Measurements from ENCODE around the gene RGS2.

DNA sequence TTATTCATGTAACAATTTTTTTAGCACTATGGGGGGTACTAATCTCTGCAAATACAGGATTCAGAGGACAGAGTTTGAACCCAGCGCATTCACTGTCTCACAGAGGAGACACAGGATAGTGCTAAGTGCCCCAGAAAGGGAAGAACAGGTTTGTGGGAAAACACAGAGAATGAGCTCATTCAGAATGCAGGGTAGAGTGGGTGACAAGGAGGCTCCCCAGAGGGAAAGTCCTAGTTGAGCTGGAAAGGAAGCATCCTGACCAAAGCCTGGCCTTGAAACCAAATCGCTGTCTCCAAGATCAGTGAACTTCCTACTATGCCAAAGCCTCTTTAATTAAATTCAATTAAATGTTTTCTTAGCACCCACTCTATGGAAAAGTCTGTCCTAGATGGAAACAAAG lies 19.0 kb upstream of the RGS2 start:
- TF ChIP-seq RFX5 (IDR thresholded peaks at IDR 0.05; ENCODE audit: low read depth, low read length) (no peak), MXI1 (IDR thresholded peaks at IDR 0.05; ENCODE audit: borderline replicate concordance, low read depth, low read length) (no peak), POLR2A (IDR thresholded peaks at IDR 0.05; ENCODE audit: low read depth, low read length) (no peak)
- TF ChIP-seq, protein P1, sequence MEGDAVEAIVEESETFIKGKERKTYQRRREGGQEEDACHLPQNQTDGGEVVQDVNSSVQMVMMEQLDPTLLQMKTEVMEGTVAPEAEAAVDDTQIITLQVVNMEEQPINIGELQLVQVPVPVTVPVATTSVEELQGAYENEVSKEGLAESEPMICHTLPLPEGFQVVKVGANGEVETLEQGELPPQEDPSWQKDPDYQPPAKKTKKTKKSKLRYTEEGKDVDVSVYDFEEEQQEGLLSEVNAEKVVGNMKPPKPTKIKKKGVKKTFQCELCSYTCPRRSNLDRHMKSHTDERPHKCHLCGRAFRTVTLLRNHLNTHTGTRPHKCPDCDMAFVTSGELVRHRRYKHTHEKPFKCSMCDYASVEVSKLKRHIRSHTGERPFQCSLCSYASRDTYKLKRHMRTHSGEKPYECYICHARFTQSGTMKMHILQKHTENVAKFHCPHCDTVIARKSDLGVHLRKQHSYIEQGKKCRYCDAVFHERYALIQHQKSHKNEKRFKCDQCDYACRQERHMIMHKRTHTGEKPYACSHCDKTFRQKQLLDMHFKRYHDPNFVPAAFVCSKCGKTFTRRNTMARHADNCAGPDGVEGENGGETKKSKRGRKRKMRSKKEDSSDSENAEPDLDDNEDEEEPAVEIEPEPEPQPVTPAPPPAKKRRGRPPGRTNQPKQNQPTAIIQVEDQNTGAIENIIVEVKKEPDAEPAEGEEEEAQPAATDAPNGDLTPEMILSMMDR (conservative IDR thresholded peaks at IDR 0.05; ENCODE audit: low read depth, low read length), result no peak
